Measurements from ENCODE around the gene DAB2IP.

The DAB2IP gene

DNA sequence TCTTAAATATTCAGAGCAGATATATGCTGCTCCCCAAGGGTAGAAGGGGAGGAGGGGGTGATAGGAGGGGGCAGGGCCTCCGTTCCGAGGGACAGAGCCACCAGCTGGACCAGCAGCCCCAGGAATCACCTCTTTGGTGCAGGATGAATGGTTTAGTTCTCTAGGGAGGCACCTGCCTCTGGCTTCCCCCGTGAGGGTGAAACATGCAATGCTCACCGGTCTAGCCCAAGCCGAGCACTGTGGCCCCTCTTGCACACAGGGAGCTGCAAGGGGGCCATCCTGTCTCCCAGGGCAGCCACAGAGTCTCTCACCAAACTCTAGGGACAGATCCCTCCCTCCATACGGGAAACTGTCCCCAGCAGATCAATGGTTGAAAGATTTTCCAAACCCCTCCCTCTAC is 163.7 kb downstream of the DAB2IP start:
- TF ChIP-seq, protein P1, sequence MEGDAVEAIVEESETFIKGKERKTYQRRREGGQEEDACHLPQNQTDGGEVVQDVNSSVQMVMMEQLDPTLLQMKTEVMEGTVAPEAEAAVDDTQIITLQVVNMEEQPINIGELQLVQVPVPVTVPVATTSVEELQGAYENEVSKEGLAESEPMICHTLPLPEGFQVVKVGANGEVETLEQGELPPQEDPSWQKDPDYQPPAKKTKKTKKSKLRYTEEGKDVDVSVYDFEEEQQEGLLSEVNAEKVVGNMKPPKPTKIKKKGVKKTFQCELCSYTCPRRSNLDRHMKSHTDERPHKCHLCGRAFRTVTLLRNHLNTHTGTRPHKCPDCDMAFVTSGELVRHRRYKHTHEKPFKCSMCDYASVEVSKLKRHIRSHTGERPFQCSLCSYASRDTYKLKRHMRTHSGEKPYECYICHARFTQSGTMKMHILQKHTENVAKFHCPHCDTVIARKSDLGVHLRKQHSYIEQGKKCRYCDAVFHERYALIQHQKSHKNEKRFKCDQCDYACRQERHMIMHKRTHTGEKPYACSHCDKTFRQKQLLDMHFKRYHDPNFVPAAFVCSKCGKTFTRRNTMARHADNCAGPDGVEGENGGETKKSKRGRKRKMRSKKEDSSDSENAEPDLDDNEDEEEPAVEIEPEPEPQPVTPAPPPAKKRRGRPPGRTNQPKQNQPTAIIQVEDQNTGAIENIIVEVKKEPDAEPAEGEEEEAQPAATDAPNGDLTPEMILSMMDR (IDR thresholded peaks at IDR 0.05), result no peak

DNA sequence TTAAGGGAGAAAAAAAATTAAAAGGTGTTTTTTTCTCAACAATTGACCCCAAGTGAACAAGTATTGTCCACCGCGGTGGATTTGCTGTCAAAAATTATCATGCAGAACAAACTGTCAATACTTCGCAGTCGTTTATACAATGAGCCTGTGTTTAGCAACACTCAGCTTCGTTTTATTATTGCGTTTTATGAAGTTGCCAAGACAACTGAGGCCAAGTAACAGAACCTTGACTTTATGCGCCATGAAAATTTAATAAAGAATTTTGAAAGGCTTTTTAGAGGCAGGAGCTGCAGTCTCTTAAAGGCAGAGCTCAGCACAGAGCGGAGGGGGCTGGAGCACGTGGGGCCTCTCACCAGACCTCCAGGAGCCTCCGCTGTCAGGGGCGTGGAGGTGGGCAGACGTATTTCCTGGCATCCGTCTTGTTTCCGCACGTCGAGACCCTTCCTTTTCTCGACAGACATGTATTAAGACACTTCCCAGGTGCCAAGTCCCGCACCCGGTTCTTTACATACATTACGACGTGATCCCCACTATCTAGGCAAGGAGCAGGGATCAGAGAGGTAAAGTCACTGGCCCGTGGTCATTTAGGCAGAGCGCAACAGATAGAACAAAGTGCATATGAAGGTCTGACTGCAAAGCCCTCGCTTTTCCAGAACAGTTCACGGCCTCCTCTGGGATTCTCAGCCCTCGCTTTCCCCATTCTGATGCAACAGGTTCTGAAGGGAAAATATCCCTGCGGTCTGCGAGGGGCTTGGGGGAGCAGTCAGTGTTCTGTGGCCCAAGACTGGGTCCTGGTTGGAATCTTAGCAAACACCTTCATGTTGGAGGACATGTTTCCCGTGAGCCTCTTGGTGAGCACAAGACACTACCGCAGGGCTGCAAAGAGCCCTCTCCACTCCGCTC is 164.4 kb downstream of the DAB2IP start:
- TF ChIP-seq, protein P1 (IDR thresholded peaks at IDR 0.05), result no peak

DNA sequence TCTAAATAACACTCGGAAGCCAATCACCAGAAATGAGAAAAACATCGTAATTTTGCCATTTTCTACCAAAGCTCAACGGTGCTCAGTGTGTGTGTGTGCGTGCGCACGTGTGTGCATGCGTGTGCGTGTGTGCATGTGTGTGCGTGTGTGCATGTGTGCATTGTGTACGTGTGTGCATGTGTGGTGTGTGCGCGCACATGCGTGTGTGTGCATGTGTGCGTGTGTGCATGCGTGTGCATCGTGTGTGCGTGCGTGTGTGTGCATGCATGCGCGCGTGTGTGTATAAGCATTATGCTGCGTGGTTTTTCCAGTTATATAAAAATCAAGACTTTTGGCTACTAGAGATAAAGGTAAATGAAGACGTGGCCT is 165.0 kb downstream of the DAB2IP start:
- TF ChIP-seq, protein P1 (IDR thresholded peaks at IDR 0.05), result no peak

DNA sequence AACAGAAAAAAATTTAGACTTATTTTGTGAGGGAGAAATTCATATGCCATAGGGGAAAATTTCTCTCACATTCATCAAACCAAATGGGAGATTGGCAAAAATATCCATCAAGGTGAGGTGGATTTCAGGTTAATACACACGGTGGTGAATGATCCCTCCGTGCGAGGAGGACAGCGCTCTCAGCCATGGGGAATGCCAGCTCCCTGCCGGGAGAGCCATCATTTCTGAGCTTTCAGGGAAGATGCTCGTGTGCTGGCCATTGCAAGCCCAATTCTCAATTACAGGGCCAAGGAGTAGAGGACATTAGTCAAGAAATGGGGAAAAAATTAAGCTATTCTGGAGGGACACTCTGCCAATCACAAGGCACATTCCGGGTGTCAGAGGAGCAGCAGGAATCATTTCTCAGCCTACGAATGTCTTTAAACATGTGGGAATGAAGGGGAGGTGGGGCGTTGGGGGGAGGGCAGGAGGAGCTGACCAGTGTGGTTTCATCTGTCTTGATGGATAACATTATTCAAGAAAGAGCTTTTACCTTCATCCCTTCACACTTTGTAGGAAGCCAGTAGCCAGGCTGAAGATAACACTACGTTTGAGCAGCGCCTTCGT is 165.5 kb downstream of the DAB2IP start:
- TF ChIP-seq, protein P1 (IDR thresholded peaks at IDR 0.05), result no peak

DNA sequence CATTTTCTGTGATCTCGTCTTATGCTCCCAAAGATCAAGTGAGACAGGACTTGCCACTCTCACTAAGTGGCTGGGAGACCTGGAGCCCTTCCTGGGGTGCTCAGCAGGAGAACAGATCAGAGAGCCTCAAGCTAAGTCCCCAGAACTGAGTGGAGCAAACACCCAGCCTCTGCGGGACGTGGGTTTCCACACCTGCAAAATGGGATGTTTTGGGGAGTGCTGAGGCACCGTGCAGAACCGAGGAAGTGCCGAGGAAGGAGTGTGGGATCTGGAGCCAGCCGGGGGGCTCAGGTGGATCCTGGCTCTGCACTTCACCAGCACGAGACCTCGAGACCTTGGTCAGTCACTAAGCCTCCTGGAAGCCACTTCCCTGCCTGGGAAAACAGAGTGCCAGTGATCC is 166.0 kb downstream of the DAB2IP start:
- TF ChIP-seq, protein P1 (IDR thresholded peaks at IDR 0.05), result no peak

DNA sequence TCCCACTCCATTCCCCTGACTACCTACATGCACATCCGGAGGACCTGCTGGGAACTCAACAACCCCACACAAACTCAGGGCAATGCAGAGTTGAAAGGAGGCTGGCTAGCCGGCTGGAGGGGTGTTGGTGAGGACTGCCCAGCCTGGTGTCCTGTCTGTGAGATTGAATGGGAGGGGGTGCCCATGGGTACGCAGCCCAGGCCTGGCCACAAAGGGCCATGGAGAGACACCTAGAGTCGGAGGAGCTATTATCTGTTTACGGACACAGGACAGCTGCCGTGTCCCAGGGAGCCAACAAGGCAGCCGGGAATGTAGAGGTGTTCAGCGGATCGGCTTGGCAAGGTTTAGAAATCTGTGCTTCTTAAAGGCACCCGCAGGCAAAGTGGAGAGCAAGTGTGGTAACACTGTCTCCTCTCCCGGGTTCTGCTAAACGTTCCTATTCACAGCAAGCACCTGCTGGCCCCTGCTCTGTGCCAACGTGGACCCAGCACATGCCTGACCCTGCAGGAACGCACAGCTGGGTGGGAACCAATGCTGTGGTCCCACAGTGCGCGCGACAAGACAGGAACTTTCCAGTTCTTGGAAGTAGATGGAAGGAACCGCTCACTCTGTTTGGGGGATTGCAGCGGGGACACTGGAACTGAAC is 166.7 kb downstream of the DAB2IP start:
- TF ChIP-seq, protein P1 (IDR thresholded peaks at IDR 0.05), result no peak

DNA sequence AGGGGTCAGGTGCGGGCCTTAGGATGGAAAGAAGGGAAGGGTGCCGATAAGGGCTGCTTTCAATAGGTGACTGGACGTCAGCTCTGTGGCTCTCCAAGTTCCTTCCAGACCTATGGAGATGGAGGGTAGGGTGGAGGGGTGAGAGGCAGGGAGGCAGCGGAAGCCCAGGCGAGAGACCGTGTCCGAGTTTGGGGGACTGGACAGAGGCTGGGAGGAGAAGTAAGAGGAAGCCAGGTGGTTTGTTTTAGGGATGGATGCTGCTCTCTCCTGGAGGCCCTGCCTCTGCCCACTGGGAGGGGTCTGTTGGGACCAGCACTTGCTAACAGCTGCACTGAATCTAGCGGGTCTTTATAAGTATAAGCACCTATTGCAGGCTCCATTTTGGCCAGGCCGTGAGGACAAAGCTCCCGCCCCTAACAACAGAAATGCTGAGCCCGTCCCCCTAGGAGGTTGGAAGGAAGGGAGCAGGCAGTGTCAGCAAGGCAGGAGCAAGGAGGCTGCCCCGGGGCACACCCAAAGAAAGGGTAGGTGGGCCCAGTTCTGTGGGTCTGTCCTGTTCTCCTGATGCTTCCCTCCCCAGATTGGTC is 167.5 kb downstream of the DAB2IP start:
- TF ChIP-seq, protein P1 (IDR thresholded peaks at IDR 0.05), result no peak

All from LNCAP (cell line).